Amniotic epithelial cell (primary cell): Measurements from ENCODE around the gene PEG3.

Experiments
- DNase-seq: peaks from one replicate; pipeline ENCODE4 v3.0.0-alpha.2; 2010; ENCODE audit warnings: low read depth

PEG3 gene

GRCh38 chr19:56838909-56839651, 1.4 kb downstream of the PEG3 start:
- peak; percentile 43 for DNase-seq

DNA sequence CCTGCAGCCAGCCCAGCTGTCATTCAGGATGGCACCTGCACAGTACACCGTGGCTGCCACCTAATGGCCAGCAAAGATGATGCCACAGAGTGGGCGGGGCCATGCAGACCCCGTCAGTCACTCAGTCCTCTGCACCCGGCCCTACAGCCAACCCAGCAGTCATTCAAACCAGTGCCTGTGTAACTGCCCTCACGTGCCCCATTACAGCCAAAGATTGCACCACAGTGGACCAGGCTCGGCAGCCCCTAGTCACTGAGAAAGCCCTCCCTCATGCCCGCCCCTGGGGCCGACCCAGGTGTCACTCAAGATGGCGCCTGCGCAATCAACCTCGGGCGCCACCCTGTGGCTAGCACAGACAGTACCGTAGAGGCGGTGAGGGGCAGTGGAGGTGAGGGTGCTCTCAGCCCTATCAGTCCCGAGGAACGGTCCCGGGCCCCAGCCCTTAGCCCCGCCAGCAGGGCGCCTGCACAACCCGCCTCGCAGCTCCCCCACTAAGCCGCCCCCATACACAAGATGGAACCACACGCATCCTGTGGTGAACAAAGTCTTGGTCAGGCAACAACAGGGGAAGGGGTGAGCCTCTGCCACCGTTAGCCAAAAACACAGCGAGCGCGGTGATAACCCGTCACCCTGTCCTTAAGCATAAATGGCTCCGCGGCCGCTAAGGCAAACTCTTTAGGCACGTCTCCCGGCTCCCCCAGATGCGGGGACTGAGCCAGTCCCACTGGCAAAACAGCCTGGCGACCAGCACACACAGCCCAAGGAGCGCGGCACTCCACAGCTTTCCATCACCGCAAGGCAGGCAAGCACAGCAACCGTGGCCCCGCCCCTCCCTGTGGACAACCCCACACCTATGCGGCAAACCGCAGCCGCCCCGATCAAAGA, 2.3 kb downstream of the PEG3 start:
- peak; percentile 1 for DNase-seq

DNA sequence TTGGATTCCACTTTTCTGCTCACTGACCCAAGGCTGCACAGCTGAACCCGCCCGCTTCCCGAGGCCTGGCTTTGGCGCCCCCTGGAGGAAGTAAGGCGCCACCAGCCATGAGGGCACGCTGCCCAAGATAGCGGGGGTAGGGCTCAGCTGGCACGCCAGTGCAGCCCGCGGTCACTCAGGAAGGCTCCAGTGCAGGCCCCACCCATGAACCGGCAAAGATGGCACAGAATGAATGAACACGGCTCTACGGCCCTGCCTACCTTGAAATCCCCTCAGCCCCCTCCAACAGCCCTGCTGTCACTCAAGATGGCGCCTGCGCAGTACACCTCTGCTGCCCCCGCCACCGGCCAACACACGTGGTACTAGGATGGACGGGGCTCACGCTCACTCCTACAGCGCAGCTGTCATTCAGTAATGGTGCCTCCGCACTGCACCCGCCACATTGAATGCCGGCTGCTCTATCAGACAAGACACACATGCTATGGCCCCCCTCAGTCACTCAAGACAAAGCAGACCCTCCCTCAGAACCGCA, 3.0 kb downstream of the PEG3 start:
- no peak for DNase-seq

GRCh38 chr19:56837004-56837403, 3.5 kb downstream of the PEG3 start:
- DNase-seq = no peak

DNA sequence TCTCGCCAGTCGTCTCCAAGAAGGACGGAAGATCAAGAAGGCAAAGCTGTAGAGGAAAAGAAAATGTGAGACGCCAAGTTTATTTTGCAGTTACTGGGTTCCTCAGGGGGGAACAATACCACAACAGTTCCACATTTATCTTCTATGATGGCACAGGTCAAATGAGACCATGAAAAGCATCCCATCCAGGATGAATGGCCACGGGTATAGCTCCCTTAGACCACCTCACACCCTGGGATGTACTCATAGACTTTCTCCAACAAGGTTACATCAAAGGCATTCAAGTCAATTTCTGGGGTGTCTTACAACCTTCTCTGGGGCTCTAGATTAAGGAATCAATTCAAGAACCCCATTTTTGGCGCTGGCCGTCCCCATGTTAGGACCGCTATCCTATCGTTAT, 4.5 kb downstream of the PEG3 start:
- DNase-seq = no peak

DNA sequence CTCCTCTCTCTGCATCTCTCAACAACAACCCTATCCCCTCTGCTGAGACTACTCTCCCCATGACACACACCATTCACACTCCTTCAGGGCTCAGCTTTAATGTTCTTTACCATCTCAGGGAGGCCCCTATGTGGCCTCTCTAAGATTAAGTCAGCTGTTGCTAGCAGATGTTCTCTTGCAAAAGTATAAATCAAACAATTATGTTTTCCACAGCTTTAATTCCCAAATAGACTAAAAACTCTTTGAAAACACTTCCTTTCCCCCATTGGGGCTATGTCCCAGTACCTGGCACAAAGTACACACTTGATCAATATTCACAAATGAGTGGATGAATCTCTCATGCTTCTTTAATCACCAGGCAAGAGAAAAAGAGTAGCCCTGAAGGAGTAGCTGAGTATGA, 5.1 kb downstream of the PEG3 start:
- no peak for DNase-seq

DNA sequence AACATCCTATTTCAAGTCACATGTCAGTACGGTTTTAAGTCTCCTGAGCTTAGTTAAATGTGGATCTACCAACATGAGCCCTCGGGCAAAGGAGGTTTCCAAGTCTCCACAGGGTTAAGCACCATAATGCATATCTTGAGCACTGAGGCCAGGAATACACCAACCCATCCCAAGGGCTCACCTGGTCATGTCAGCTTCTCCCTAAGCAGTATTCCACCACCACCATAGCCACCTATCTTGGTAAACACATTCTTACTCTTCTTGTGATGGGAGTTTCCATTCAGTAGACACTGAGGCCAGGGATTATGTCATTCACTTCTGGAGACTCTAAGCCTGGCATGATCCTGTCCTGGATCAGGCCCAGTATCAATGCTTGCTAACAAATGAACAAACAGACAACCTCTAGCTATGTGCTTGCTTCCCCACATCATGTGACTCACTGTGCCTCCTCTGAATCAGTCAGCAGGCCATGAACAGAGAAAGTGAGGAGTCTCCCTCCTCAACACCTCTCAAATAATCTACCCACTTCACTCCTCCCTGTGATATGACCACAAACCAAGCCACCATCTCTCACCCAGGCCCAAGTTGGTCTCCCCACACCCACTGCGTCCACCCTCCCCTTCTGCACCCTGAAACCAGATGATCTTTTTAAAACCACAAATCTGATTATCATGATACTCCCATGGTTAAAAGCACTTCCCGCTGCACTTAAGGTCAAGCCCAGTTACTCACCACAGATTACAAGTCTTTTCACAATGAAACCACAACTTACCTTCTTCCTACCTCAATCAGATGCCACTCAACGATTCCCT, 5.8 kb downstream of the PEG3 start:
- no peak for DNase-seq

GRCh38 chr19:56832352-56832928, 8.1 kb downstream of the PEG3 start:
- DNase-seq = no peak

GRCh38 chr19:56831255-56831654, 9.3 kb downstream of the PEG3 start:
- DNase-seq = no peak

DNA sequence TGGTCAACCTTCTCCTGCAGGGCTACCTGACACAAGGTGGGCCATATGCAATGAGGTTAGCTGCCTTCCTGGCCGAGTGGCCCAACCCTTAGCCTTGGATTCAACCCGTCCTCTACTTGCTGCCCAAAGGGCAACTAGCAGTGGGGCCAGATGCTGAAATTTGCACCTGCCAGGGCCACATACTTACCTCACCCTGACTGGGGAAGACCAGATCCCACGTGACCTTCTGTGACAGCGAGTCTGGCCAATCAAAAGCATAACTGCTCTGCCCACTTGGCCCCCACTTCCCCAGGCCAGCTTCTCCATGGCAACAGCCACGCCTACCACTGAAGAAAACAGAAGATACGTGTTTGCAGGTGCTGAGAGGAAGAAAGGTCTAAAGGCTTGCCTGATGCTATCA, 10.9 kb downstream of the PEG3 start:
- no peak for DNase-seq

GRCh38 chr19:56827708-56828107, 12.8 kb downstream of the PEG3 start:
- no peak for DNase-seq

DNA sequence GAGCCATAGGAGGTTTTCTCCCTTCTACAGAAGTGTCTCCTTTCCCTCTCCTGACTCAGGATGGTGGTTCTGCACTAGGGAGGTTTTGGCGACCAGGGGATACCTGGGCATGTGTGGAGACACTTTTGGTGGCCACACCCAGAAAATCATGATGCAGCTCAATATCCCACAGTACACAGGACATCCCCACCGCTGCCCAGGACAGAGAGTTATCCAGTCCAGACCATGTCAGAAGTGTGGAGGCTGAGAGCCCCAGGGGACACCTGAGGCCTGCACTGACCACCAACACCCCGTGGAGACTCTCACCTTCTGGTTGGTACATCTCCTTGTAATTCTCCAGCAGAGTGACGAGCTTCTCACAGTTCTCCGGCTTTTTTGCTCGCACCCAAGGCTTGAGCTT, 16.6 kb downstream of the PEG3 start:
- DNase-seq = no peak

- DNase-seq = no peak
These were observed 17.1 kb downstream of the PEG3 start for GRCh38 chr19:56823417-56823816.

DNA sequence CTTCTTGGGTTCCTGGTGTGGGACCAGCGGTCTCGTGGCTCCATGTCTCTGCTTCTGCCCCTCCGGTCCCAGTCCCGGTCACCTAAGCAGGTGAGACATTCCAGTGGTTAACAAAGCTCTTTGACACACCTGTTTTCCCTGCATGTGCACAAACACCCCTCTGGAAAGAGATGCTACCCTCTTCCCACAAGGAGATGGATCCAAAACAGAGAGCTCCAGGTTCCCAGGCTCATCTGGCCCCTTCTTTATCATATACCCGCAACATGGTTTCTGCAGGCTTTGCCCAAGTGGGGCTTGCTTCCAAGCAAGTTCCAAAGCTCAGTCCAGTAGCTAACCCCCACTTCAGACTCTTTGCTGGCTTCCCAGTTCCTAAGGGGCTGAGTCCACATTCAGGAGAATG, 17.8 kb downstream of the PEG3 start:
- DNase-seq = no peak

DNA sequence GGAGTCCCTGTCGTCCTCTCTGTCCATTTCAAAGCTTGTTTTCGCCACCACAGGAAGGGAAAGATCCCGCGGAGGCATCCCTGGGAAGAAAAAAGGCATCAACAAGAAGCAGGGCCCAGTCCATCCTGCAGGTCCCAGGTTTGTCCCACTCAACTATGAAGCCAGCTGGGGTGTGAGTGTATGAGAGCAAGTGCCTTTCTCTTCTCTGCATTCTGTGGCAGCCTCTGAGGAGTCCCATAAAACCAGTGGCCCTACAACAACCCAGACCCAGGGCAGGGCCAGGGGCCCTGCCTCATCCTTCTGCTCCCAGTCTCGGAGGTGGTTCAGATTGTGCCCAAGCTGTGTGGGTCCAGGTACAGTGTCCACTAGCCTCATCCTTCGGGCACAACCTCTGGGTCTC, 18.9 kb downstream of the PEG3 start:
- DNase-seq = no peak

GRCh38 chr19:56821209-56821608, 19.3 kb downstream of the PEG3 start:
- no peak for DNase-seq

GRCh38 chr19:56819166-56819565, 21.4 kb downstream of the PEG3 start:
- DNase-seq = no peak

DNA sequence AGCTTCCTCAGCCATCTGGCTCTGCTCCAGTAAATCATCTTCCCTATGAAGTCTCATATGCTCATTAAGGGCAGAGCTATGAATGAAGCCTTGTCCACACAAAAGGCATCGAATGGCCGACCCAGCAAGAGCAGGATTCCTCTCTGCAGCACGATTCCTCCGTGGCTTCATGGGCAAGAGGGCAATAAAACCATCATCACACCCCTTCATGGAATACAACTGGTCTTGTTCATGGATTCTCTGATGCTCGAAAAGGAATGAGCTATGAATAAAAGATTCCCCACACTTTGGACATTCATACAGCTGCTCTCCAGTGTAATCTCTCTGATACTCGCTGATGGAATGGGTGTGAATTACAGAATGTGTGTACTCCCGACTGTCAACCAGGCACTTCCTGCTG, 25.9 kb downstream of the PEG3 start:
- DNase-seq = no peak

DNA sequence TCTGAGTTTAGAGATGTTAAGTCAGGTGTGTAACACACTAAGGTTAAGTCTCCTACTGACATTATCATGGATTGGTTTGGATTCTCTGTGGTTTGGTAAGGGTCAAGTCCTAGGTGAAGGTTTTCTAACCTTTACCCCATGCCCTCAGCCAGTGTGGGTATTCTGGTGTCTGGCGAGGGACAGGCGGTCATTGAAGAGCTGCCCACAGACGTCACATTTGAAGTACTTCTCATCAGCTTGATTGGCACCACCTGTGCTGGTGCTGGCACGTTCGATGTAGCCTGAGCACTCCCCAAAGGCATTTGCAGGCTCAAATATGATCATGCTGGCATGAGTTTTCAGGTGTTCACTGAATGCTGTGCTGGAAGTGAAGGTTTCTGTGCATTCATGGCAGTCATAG, 27.0 kb downstream of the PEG3 start:
- DNase-seq = no peak

GRCh38 chr19:56811480-56811879, 29.0 kb downstream of the PEG3 start:
- no peak for DNase-seq

- no peak for DNase-seq
These were observed 30.3 kb downstream of the PEG3 start for GRCh38 chr19:56810260-56810659.
